Muscle of leg (tissue), 11 donors: ENCODE results near the gene RCAN2. TPM values are rescaled to one million over a fixed set of nuclear protein-coding genes. Genes with fewer than 3 reads are reported as not detected.
"Not testable (repeated sequence)": the region's sequence is repeated elsewhere in the genome, so short reads cannot be mapped to it uniquely, and the experiment has no call there.

Experiments used
- DNase-seq: peaks from one replicate; pipeline ENCODE4 v3.0.0; 2013
- H3K27ac ChIP-seq: one replicate; pipeline ENCODE4 v1.5.1; 2013; ENCODE audit warnings: mild to moderate bottlenecking, low read length, control low read depth
- H3K27me3 ChIP-seq: one replicate; pipeline ENCODE4 v1.6.1; 2013; ENCODE audit warnings: low read length; ENCODE audit not compliant: control insufficient read depth, insufficient read depth
- H3K36me3 ChIP-seq: one replicate; pipeline ENCODE4 v1.6.1; 2013; ENCODE audit warnings: low read length; ENCODE audit not compliant: control insufficient read depth, insufficient read depth
- H3K4me1 ChIP-seq: one replicate; pipeline ENCODE4 v1.6.1; 2013; ENCODE audit warnings: low read length; ENCODE audit not compliant: control insufficient read depth, insufficient read depth
- H3K4me3 ChIP-seq: one replicate; pipeline ENCODE4 v1.5.1; 2013; ENCODE audit warnings: low read length, control low read depth
- H3K9me3 ChIP-seq: replicated peaks from 2 replicates; pipeline ENCODE4 v1.6.1; 2013; ENCODE audit warnings: low read depth, low read length; ENCODE audit not compliant: control insufficient read depth
- WGBS: methylation state at CpG from one replicate; pipeline ENCODE4 v1.1.5; 2013; ENCODE audit warnings: missing lambda C conversion rate; ENCODE audit not compliant: insufficient coverage; 5-methylcytosine and 5-hydroxymethylcytosine counted together
- polyA plus RNA-seq, 8 donors: library from polyadenylated mRNA; unstranded; fragments of 120-200 nt; gene quantifications; one replicate each; pipeline versions ENCODE4 v1.2.1 to v1.2.3, GENCODE V29; 2013; ENCODE audit warnings: inconsistent platforms in 1 of 8, low replicate concordance in 1 of 8; ENCODE audit not compliant: insufficient read length in 8 of 8, insufficient read depth in 1 of 8
- total RNA-seq: library from RNA; stranded (reverse); fragments of 120-200 nt; gene quantifications from one replicate; pipeline ENCODE4 v1.2.4, GENCODE V29; 2013

RCAN2 gene
- total and polyA plus RNA-seq, 9 donors: 2.2 to 8.2 (median 4.5) TPM

DNA sequence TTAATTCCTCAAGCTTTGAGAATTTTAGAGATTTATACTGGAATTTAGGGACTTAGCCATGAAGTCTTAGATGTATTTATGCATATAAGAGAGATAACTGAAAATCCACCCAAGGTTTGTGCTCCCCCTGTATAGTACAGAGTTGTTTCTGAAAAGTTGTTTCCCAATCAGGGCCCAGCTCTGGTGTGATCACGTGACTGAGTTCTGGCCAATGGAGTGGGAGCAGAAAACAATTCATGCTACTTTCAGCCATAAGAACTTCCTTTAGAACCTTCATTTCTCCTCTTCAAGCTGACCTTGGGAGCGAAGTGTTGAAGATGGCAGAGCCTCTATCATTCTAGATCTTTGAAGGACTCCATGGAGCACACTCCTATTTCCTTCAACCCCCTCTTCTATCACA lies 151.0 kb downstream of the RCAN2 start:
- no peaks in the 10 kb centered on the region for H3K9me3 ChIP-seq
- DNase-seq: no peak
- H3K4me1 ChIP-seq: no peaks in the 10 kb centered on the region
- no CpG with 5 or more reads among the region's 2 CpGs for WGBS
- no peaks in the 10 kb centered on the region for H3K36me3 ChIP-seq
- no peak overlapping the region for H3K27ac ChIP-seq
- no peaks in the 10 kb centered on the region for H3K27me3 ChIP-seq
- no peak overlapping the region for H3K4me3 ChIP-seq

DNA sequence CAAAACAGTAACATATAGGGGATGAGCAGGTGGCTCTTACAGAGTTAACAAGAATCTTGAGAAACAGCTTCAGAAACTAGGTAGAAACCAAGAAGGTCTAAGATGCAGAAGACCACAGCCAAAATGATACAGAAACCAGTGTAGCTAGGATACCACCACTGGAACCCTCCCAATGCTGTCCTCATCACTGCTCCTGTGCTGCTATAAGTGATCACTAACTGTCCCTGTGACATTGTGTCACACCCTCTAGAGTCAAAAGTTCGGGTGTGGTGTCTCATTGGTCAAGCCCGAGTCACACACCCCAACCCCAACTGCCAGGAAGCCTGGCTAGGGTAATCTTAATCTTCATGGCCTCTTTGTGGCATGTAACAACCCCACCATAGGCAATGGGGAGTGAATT lies 153.1 kb downstream of the RCAN2 start:
- no peak overlapping the region for H3K27ac ChIP-seq
- H3K27me3 ChIP-seq: no peaks in the 10 kb centered on the region
- 83% methylated on average over 2 of the region's 2 CpGs for WGBS
- no peak for DNase-seq
- H3K4me1 ChIP-seq: no peaks in the 10 kb centered on the region
- H3K36me3 ChIP-seq: no peaks in the 10 kb centered on the region
- H3K9me3 ChIP-seq: no peaks in the 10 kb centered on the region
- no peak overlapping the region for H3K4me3 ChIP-seq

DNA sequence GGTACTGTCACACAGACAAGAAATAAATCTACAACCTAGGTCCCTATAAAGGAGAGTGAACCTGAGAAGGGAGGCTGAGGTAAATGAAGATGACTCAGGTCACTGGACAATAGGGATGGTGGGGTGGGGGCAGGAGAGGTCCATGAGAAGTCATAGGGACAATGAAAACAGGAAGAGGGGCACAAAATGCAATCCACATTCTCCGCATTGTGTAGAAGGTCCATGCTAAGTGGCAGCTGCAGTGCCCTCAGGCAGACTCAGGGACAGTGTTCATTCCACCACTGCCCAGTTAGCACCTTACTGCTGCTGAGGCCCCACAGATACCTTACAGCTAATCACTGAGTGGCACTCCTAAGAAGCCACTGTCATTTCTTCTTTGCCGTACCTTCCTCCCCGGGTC lies 156.8 kb downstream of the RCAN2 start:
- H3K27me3 ChIP-seq: no peaks in the 10 kb centered on the region
- H3K4me3 ChIP-seq: no peak overlapping the region
- WGBS: 93% methylated on average over 3 of the region's 3 CpGs
- no peaks in the 10 kb centered on the region for H3K4me1 ChIP-seq
- no peaks in the 10 kb centered on the region for H3K9me3 ChIP-seq
- DNase-seq: no peak
- H3K27ac ChIP-seq: no peak overlapping the region
- no peaks in the 10 kb centered on the region for H3K36me3 ChIP-seq

DNA sequence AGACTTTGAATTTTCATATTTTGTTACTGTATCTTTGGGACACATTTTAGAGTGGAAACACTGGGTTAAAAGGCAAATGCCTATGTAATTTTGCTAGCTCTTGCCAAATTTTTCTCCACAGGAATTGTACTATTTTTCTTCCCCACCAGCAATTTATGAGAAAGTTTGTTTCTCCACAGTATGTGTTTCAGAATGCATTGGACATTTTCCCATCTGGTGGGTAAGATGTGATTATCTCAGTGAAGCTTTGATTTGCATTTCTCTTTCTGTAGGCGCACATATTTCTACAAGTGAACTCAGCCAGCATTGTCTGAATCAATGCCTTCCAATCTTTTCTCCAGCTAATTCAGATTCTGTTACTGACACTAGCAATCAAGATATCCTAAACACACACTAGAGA lies 157.8 kb downstream of the RCAN2 start:
- no peaks in the 10 kb centered on the region for H3K9me3 ChIP-seq
- no peak overlapping the region for H3K27ac ChIP-seq
- H3K4me1 ChIP-seq: no peaks in the 10 kb centered on the region
- no peaks in the 10 kb centered on the region for H3K36me3 ChIP-seq
- H3K4me3 ChIP-seq: no peak overlapping the region
- H3K27me3 ChIP-seq: no peaks in the 10 kb centered on the region
- WGBS: no CpG with 5 or more reads among the region's 1 CpG
- DNase-seq: no peak

DNA sequence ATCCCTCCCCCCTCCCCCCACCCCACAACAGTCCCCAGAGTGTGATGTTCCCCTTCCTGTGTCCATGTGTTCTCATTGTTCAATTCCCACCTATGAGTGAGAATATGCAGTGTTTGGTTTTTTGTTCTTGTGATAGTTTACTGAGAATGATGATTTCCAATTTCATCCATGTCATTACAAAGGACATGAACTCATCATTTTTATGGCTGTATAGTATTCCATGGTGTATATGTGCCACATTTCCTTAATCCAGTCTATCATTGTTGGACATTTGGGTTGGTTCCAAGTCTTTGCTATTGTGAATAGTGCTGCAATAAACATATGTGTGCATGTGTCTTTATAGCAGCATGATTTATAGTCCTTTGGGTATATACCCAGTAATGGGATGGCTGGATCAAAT lies 158.8 kb downstream of the RCAN2 start:
- not testable (repeated sequence) for DNase-seq, H3K27ac ChIP-seq, H3K9me3 ChIP-seq, H3K36me3 ChIP-seq, H3K27me3 ChIP-seq, H3K4me3 ChIP-seq, H3K4me1 ChIP-seq

DNA sequence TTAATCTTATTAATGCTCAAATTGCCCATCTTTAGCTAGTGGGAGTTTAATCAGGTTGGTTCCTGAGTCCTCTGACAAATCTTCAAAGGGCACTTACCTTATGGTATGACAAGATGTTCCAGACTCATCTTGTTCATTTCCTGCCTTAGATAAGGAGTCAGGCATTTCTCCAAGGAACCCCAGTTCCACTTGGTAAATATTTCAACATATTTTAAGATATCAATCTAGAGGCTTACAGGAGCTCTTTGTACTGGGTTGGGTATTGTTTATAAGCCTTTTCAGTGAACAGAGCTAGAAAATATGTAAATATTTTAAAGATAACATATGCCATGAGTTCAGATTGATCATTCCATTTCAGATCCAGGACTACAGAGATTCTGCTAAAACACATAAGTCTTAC lies 159.8 kb downstream of the RCAN2 start:
- no peak overlapping the region for H3K27ac ChIP-seq
- H3K4me3 ChIP-seq: no peak overlapping the region
- DNase-seq: no peak
- H3K9me3 ChIP-seq: no peaks in the 10 kb centered on the region
- no peaks in the 10 kb centered on the region for H3K4me1 ChIP-seq
- no peaks in the 10 kb centered on the region for H3K27me3 ChIP-seq
- H3K36me3 ChIP-seq: no peaks in the 10 kb centered on the region

DNA sequence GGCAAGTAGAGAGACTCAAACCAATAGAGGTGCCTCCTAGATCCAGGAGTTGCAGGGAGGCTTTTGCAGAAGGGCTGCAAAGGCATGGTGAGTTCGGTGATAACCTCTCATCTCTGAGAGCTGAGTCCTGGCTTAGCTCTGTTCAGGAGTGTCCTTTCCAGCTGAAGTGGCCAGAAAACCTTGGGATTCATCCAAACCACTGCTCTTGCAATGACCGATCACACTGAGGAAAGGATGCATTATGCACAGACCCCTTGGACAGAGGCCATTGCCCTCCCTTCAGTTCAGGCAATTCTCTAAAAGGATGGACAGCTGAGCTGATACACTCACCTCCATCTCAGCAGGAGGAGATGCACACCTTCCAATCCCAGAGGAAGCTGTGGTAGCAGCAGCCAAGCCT lies 161.7 kb downstream of the RCAN2 start:
- Histone ChIP-seq H3K4me1 (no peaks in the 10 kb centered on the region), H3K9me3 (no peaks in the 10 kb centered on the region), H3K27ac (no peak overlapping the region), H3K4me3 (no peak overlapping the region), H3K36me3 (no peaks in the 10 kb centered on the region), H3K27me3 (no peaks in the 10 kb centered on the region)
- WGBS: 0% methylated on average over 2 of the region's 2 CpGs
- peak; percentile 46 for DNase-seq

DNA sequence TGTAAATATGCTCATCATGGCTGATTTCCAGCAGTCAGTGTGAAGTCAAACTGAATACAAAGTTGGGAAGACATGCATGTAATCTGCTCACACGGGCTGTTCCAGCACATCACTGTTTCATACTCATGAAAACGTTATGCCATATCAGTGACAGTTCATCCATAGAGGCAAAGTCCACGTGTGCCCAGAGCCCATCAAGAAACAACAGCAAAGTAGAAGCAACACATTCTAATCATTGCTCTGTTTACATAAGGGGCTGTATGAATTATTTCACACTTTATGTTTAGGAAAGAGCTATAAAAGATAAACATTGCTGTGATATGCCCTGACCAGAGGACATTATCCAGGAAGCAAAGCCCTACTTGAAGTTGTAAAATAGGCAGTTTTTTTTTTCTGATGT lies 163.5 kb downstream of the RCAN2 start:
- peak; percentile 5 for DNase-seq
- H3K27me3 ChIP-seq: no peaks in the 10 kb centered on the region
- H3K27ac ChIP-seq: no peak overlapping the region
- no peaks in the 10 kb centered on the region for H3K36me3 ChIP-seq
- no peaks in the 10 kb centered on the region for H3K4me1 ChIP-seq
- H3K9me3 ChIP-seq: no peaks in the 10 kb centered on the region
- H3K4me3 ChIP-seq: no peak overlapping the region
- 50% methylated on average over 1 of the region's 3 CpGs for WGBS

DNA sequence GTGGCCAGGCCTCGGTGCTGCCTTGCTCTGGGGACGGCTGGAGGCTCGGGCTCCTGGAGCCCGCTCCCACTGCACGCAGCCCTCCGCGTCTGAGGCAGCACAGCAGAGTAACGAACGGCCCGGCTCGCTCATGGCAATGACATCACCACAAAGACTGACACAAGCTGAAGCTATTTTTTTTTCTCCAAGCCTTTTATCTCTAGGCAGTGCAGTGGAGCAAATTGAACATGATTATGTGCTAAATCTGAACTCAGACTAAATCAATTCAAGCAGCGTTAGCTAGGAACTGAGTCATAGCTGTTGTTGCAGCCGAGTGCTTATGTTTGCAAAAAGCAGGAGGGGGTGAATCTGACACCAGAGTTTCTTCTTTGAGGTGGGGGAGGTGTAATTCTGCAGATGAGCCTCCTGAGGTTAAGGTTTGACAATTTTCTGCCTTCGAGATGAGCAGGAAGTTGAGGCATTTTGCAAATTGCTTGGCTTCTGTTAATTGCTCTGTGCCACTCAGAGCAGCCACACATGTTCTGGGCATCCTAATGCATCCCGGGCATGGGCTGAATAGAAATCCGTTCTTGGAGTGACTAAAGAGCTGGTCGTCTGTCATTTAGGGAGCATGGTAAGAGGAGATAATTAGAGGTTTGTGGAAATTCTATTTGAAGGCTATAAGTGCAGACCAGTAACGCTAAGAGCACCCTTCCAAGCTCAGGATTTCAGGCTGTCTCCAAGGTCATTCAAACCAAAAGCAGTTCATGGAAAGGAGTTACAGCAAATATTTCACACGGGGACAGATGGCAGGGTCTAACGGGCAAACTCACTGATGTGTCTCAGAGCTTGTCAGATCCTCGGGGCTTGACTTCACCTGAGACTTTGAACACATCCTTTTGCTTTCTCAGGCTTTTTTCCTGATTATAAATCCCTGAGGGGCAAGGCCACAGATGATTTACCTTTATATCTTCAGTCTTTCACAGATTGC lies 165.4 kb downstream of the RCAN2 start:
- no peaks in the 10 kb centered on the region for H3K9me3 ChIP-seq
- no peak overlapping the region for H3K27ac ChIP-seq
- no peaks in the 10 kb centered on the region for H3K4me1 ChIP-seq
- 53% methylated on average over 14 of the region's 21 CpGs for WGBS
- no peak overlapping the region for H3K4me3 ChIP-seq
- H3K36me3 ChIP-seq: no peaks in the 10 kb centered on the region
- peak; percentile 3 for DNase-seq
- H3K27me3 ChIP-seq: no peaks in the 10 kb centered on the region

DNA sequence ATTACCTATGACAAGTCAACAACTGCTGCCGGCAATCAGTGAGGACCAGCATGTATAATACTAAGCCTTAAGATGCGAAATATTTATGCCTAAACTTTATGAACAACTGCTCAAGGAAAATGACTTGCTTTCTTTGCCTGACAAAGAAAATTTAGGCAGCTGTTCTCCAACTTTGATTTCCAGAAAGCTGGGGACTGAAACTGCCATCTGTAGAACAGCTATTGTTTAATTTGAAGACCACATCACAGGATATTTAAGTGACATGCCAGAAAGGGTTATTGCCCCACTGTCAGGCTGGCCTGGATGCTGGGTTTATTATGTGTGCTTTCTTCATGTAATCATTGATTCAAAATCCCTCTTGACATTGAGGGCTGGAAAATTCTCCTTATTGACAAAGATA lies 166.5 kb downstream of the RCAN2 start:
- no peaks in the 10 kb centered on the region for H3K27me3 ChIP-seq
- no peak for DNase-seq
- WGBS: 82% methylated on average over 2 of the region's 2 CpGs
- H3K4me3 ChIP-seq: no peak overlapping the region
- H3K9me3 ChIP-seq: no peaks in the 10 kb centered on the region
- no peaks in the 10 kb centered on the region for H3K4me1 ChIP-seq
- no peaks in the 10 kb centered on the region for H3K36me3 ChIP-seq
- H3K27ac ChIP-seq: no peak overlapping the region
